AG09309 (cell line): Measurements from ENCODE around the gene RFPL2.
"Not testable (repeated sequence)": the region's sequence is repeated elsewhere in the genome, so short reads cannot be mapped to it uniquely, and the experiment has no call there.

Source experiments
- DNase-seq: peaks from one replicate; pipeline ENCODE4 v3.0.0-alpha.2; 2010; ENCODE audit warnings: low read depth
- H3K4me3 ChIP-seq: 2 replicates; pipeline ENCODE4 v1.5.1; 2011; ENCODE audit warnings: mild to moderate bottlenecking, low read depth, low read length, moderate library complexity; ENCODE audit not compliant: control insufficient read depth
- TF ChIP-seq, protein P1 (sequence below): IDR thresholded peaks from 2 replicates; pipeline ENCODE4 v1.5.1; 2011; ENCODE audit warnings: mild to moderate bottlenecking, low read depth, low read length, inconsistent platforms; ENCODE audit not compliant: insufficient read depth, control insufficient read depth; ENCODE audit errors: missing control alignments

RFPL2 gene

DNA sequence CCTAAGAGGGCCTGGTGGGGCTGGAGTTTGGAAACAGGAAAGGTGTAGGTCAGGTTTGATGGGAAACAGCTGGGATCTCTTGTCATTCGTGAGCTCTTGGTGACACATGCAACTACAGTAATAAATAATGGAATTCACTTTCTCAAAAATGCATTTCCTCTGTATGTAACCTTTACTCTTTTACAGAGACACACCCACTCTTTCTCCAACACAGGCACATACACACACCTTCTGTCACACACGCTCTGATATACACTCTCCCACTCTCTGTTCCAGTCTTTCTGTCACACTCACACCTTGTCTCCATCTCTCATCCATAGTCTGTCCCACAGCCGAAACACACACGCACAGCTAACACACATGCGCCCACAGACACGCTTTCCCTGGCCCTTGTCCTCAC, 39.2 kb downstream of the RFPL2 start:
- no peak for DNase-seq
- TF ChIP-seq, protein P1, sequence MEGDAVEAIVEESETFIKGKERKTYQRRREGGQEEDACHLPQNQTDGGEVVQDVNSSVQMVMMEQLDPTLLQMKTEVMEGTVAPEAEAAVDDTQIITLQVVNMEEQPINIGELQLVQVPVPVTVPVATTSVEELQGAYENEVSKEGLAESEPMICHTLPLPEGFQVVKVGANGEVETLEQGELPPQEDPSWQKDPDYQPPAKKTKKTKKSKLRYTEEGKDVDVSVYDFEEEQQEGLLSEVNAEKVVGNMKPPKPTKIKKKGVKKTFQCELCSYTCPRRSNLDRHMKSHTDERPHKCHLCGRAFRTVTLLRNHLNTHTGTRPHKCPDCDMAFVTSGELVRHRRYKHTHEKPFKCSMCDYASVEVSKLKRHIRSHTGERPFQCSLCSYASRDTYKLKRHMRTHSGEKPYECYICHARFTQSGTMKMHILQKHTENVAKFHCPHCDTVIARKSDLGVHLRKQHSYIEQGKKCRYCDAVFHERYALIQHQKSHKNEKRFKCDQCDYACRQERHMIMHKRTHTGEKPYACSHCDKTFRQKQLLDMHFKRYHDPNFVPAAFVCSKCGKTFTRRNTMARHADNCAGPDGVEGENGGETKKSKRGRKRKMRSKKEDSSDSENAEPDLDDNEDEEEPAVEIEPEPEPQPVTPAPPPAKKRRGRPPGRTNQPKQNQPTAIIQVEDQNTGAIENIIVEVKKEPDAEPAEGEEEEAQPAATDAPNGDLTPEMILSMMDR: no peak
- H3K4me3 ChIP-seq: no peak overlapping the region

GRCh38 chr22:32164075-32164860, 40.6 kb downstream of the RFPL2 start:
- TF ChIP-seq, protein P1: no peak
- no peak for DNase-seq
- no peak overlapping the region for H3K4me3 ChIP-seq

DNA sequence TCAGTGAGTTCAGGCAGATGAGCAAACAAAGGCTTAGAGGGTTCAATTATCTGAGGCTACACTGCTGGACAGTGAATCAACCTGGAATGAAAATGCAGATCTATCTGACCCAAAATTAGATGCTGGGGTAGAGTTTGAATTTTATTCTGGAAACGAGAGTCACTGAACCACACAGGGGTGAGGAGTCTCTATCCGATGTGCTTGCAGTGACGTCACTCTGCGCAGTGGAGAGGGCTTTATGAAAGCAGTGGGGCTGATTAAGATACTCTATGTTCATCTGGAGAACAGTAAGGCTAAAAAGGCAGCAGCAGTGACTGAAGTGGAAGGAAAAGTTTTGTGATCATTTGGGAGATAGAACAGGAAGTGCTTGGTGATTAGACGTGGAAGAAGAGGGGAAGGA, 44.5 kb downstream of the RFPL2 start:
- H3K4me3 ChIP-seq, DNase-seq: not testable (repeated sequence)

GRCh38 chr22:32158712-32159533, 46.0 kb downstream of the RFPL2 start, which contains the start of gene C22orf42:
Gene C22orf42 (minus strand): TSS chr22:32159303. CDS start chr22:32159215, 88 bp downstream.
- TF ChIP-seq, protein P1: no peak
- no peak for DNase-seq
- no peak within 1 kb of the TSS for H3K4me3 ChIP-seq

GRCh38 chr22:32157632-32158031, 47.2 kb downstream of the RFPL2 start:
- not testable (repeated sequence) for H3K4me3 ChIP-seq, DNase-seq

DNA sequence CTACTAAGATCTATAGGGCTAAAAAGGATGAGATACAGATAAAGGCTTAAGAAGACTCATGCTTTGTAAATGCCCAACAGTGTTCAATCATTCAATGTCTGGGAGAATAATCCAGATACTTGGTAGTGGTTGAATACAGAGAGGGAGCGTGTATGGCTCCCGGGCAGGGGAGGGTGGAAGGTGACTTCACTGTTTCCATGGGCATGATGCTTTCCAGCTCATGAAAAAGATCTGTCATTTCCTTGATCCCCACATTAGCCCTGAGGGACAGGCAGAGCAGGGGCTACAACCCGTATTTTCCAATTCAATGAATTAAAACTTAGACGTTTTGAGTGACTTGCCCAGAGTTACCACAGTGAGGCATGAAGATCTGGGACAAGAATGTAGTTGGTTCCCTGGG, 50.1 kb downstream of the RFPL2 start:
- not testable (repeated sequence) for H3K4me3 ChIP-seq, DNase-seq

- DNase-seq: not testable (repeated sequence)
Measured at GRCh38 chr22:32151641-32152040, 53.2 kb downstream of the RFPL2 start.

DNA sequence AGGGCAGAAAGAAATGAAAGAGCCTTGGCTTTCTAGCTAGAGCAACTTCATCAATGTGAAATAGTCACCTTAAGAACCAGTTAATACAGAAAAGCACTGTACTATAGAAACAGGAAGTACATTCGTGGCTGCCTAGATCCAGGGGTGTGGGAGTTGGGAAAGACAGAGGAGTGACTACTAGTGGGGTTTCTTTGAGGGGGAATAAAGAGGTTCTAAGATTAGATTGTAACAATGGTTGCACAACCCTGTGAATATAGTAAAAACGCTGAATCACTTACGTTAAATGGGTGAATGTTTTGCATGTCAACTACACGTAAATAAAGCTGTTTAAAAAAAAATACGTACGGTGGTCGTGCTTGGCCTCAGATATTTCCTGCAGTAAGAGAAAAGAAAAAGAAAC, 54.2 kb downstream of the RFPL2 start:
- H3K4me3 ChIP-seq, DNase-seq: not testable (repeated sequence)

More at GRCh38 chr22:32151641-32152040, 53.2 kb downstream of the RFPL2 start:
- H3K4me3 ChIP-seq: not testable (repeated sequence)

DNA sequence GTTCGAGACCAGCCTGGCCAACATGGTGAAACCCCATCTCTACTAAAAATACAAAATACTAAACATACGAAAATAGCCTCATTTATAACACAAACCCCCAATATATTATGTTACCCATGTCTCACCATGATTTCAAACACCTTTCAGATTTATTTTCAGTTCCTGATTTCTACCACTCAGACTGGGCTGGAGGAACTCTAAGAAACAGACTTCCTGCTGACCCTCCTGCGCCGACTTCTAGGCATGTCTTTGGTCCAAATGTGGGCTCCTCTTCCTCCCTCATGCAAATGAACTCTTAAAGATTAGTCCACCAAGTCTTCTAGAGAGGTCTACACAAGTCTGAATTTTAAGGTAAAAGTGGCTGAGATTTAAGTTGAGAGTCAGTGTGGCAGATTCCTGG, 56.5 kb downstream of the RFPL2 start:
- H3K4me3 ChIP-seq, DNase-seq: not testable (repeated sequence)

- DNase-seq, H3K4me3 ChIP-seq: not testable (repeated sequence)
Measured at GRCh38 chr22:32147128-32147527, 57.7 kb downstream of the RFPL2 start.
